OCI-LY1 (cell line): ENCODE data around the gene RNFT1.
"Not testable (repeated sequence)": the region's sequence is repeated elsewhere in the genome, so short reads cannot be mapped to it uniquely, and the experiment has no call there.

Source experiments
- CTCF ChIP-seq: fragments of 200-600 bp; sonication (generic), shearing (Covaris generic); IDR thresholded peaks from 2 replicates; pipeline ENCODE4 v1.5.1; 2017; ENCODE audit warnings: mild to moderate bottlenecking, antibody characterized with exemption, low read length, moderate library complexity, mixed read lengths
- EZH2 ChIP-seq: fragments of 200-600 bp; sonication (generic), shearing (Covaris generic); IDR thresholded peaks from 2 replicates; pipeline ENCODE4 v1.8.0; 2017; ENCODE audit warnings: borderline replicate concordance, mixed run types, mild to moderate bottlenecking, antibody characterized with exemption, low read length, moderate library complexity, mixed read lengths

- TF ChIP-seq CTCF, EZH2: not testable (repeated sequence)
Observed at GRCh38 chr17:59946433-59946832, 18.1 kb downstream of the RNFT1 start.
